Activated CD8-positive, alpha-beta memory T cell treated with anti-CD3 and anti-CD28 coated beads for 36 hours (primary cell): ENCODE results near the gene SLC34A3. TPM values are rescaled to one million over a fixed set of nuclear protein-coding genes. Genes with fewer than 3 reads are reported as not detected.

Experiments
- CTCF ChIA-PET: fragments of 350-600 bp; sonication (Branson Sonifier 250); formaldehyde crosslinking; loops from one replicate; lab custom pipeline; 2021; ENCODE audit warnings: antibody characterized with exemption; lab: Charles Lee
- POLR2A ChIA-PET: fragments of 350-600 bp; sonication (Branson Sonifier 250); formaldehyde crosslinking; loops from one replicate; lab custom pipeline; 2021; ENCODE audit warnings: antibody characterized with exemption; lab: Charles Lee
- total RNA-seq, 2 experiments: library from RNA; stranded (reverse); gene quantifications; one replicate each; pipeline ENCODE4 v1.2.3, GENCODE V29; 2021

Gene SLC34A3
- total RNA-seq, 2 experiments from 2014 or later: not detected

GRCh38 chr9:137192859-137193258 is 37.8 kb upstream of the SLC34A3 start:
- POLR2A ChIA-PET: interaction anchor here (0.6 kb wide), 1 partner anchor 55 kb away, joined by 5 read pairs; no protein-coding TSS in a partner anchor

GRCh38 chr9:137193771-137194170 is 36.9 kb upstream of the SLC34A3 start:
- ChIA-PET POLR2A (no interaction called here), CTCF (interaction anchor here (1.2 kb wide), 1 partner anchor 10 kb away, joined by 3 read pairs; no protein-coding TSS in a partner anchor)

More at GRCh38 chr9:137192859-137193258, 37.8 kb upstream of the SLC34A3 start:
- CTCF ChIA-PET: interaction anchor here (1.7 kb wide), 1 partner anchor 44 kb away, joined by 4 read pairs; no protein-coding TSS in a partner anchor

GRCh38 chr9:137194388-137194787 is 36.3 kb upstream of the SLC34A3 start:
- ChIA-PET CTCF (interaction anchor here (1.2 to 1.4 kb wide), 2 partner anchors 10 to 11 kb away, joined by 3 to 4 read pairs; partner anchors contain the start of genes NDOR1 and TMEM203), POLR2A (no interaction called here)

GRCh38 chr9:137194909-137195308 is 35.8 kb upstream of the SLC34A3 start:
- POLR2A ChIA-PET: no interaction called here
- CTCF ChIA-PET: interaction anchor here (1.0 to 1.4 kb wide), 2 partner anchors 10 to 80 kb away, joined by 3 to 4 read pairs; partner anchors contain the start of genes DPP7, NDOR1 and TMEM203

- POLR2A ChIA-PET: interaction anchor here (0.5 kb wide), 1 partner anchor 398 kb away, joined by 3 read pairs; no protein-coding TSS in a partner anchor
- CTCF ChIA-PET: interaction anchor here (0.6 to 1.4 kb wide), 4 partner anchors 7 to 81 kb away, joined by 3 to 4 read pairs (median 3); partner anchors contain the start of genes ANAPC2, DPP7, NDOR1 and SSNA1
Observed at GRCh38 chr9:137195525-137196220, 35.0 kb upstream of the SLC34A3 start.

- POLR2A ChIA-PET: interaction anchor here (1.8 kb wide), 1 partner anchor 10 kb away, joined by 4 read pairs; the partner anchor contains the start of genes ANAPC2 and SSNA1
- CTCF ChIA-PET: interaction anchor here (0.8 to 1.6 kb wide), 3 partner anchors 9 to 38 kb away, joined by 3 to 6 read pairs (median 5); partner anchors contain the start of genes ANAPC2 and SSNA1
Observed at GRCh38 chr9:137198051-137198901, 32.4 kb upstream of the SLC34A3 start.

- ChIA-PET CTCF (interaction anchor here (0.6 to 1.6 kb wide), 3 partner anchors 10 to 150 kb away, joined by 3 to 6 read pairs (median 5); partner anchors contain the start of genes ANAPC2 and SSNA1), POLR2A (interaction anchor here (1.8 kb wide), 1 partner anchor 10 kb away, joined by 4 read pairs; the partner anchor contains the start of genes ANAPC2 and SSNA1)
Observed at GRCh38 chr9:137198902-137199283, 31.8 kb upstream of the SLC34A3 start.

GRCh38 chr9:137199411-137200121 is 31.1 kb upstream of the SLC34A3 start:
- ChIA-PET POLR2A (interaction anchor here (1.8 kb wide), 1 partner anchor 11 kb away, joined by 4 read pairs; the partner anchor contains the start of genes ANAPC2 and SSNA1), CTCF (interaction anchor here (0.6 to 1.6 kb wide), 2 partner anchors 37 to 150 kb away, joined by 3 to 6 read pairs; no protein-coding TSS in a partner anchor)

GRCh38 chr9:137200311-137201204 is 30.1 kb upstream of the SLC34A3 start, which contains the start of gene TPRN:
Gene TPRN, minus strand, starts transcription at chr9:137200741. Its CDS starts 30 bp downstream, at chr9:137200711.
- POLR2A ChIA-PET: interaction anchor here (0.5 to 1.5 kb wide), 8 partner anchors 12 to 399 kb away, joined by 3 to 10 read pairs (median 4); partner anchors contain the start of genes ANAPC2, SSNA1 and TUBB4B
- CTCF ChIA-PET: interaction anchor here (0.5 to 5.0 kb wide), 5 partner anchors 12 to 373 kb away, joined by 3 to 21 read pairs (median 5); partner anchors contain the start of genes ANAPC2 and SSNA1

GRCh38 chr9:137201205-137201868 is 29.4 kb upstream of the SLC34A3 start:
- ChIA-PET CTCF (interaction anchor here (0.6 to 5.0 kb wide), 5 partner anchors 13 to 372 kb away, joined by 3 to 21 read pairs (median 5); partner anchors contain the start of genes ANAPC2 and SSNA1), POLR2A (interaction anchor here (0.7 to 1.5 kb wide), 5 partner anchors 13 to 86 kb away, joined by 3 to 10 read pairs (median 6); partner anchors contain the start of genes ANAPC2, SSNA1 and TUBB4B)

GRCh38 chr9:137202966-137203365 is 27.7 kb upstream of the SLC34A3 start:
- POLR2A ChIA-PET: no interaction called here
- CTCF ChIA-PET: interaction anchor here (0.7 to 5.0 kb wide), 5 partner anchors 14 to 174 kb away, joined by 3 to 21 read pairs (median 3); partner anchors contain the start of genes ANAPC2, RNF224 and SSNA1

- ChIA-PET POLR2A (interaction anchor here (1.3 to 3.2 kb wide), 3 partner anchors 16 to 36 kb away, joined by 6 to 15 read pairs (median 7); partner anchors contain the start of genes ANAPC2, RNF208, SSNA1 and TUBB4B), CTCF (interaction anchor here (1.0 to 5.0 kb wide), 6 partner anchors 10 to 75 kb away, joined by 3 to 21 read pairs (median 5); partner anchors contain the start of genes ANAPC2, RNF224 and SSNA1)
Observed at GRCh38 chr9:137204731-137205125, 26.0 kb upstream of the SLC34A3 start.

- ChIA-PET POLR2A (interaction anchor here (1.3 to 3.2 kb wide), 3 partner anchors 17 to 35 kb away, joined by 6 to 15 read pairs (median 7); partner anchors contain the start of genes ANAPC2, RNF208, SSNA1 and TUBB4B), CTCF (interaction anchor here (1.0 to 5.0 kb wide), 5 partner anchors 10 to 76 kb away, joined by 3 to 21 read pairs (median 4); partner anchors contain the start of genes ANAPC2 and SSNA1)
Observed at GRCh38 chr9:137205126-137206069, 25.3 kb upstream of the SLC34A3 start, which contains the start of the genes NDOR1 and TMEM203. Gene NDOR1, plus strand, starts transcription at chr9:137205700. Its CDS starts 78 bp downstream, at chr9:137205778. Gene TMEM203, minus strand, starts transcription at chr9:137205648. Its CDS starts 234 bp downstream, at chr9:137205414.

GRCh38 chr9:137206602-137207001 is 24.1 kb upstream of the SLC34A3 start:
- ChIA-PET CTCF (interaction anchor here (1.2 to 1.9 kb wide), 2 partner anchors 21 to 30 kb away, joined by 7 read pairs; partner anchors contain the start of gene RNF224), POLR2A (interaction anchor here (1.8 to 3.2 kb wide), 2 partner anchors 17 to 34 kb away, joined by 5 to 15 read pairs; partner anchors contain the start of gene RNF208)
